RWPE1 (cell line): ENCODE results near the gene RASL11B.

ENCODE experiments used
- CTCF ChIA-PET: fragments of 350-600 bp; sonication (Branson Sonifier 250); formaldehyde crosslinking; extraction: SDS; loops from one replicate; lab custom pipeline; 2021; lab: Yijun Ruan, JAX
- POLR2A ChIA-PET: fragments of 400-600 bp; formaldehyde crosslinking; extraction: SDS; loops from one replicate; lab custom pipeline; 2020; ENCODE audit warnings: antibody characterized with exemption; ENCODE audit not compliant: low non-redundant PET; lab: Yijun Ruan, JAX
- DNase-seq: peaks from one replicate; pipeline ENCODE4 v3.0.0; 2012; ENCODE audit warnings: low spot score
- H3K27ac ChIP-seq: fragments of 450-650 bp; 2 replicates; pipeline ENCODE4 v1.5.1; 2017
- TF ChIP-seq, protein P1 (sequence below): fragments of 450-650 bp; conservative IDR thresholded peaks from 2 replicates; pipeline ENCODE4 v1.5.1; 2017; ENCODE audit warnings: low read depth, mild to moderate bottlenecking

Gene RASL11B

GRCh38 chr4:52867163-52867562, 5.0 kb downstream of the RASL11B start:
- POLR2A ChIA-PET: no interaction called here
- H3K27ac ChIP-seq: no peak overlapping the region
- no peak for DNase-seq
- TF ChIP-seq, protein P1, sequence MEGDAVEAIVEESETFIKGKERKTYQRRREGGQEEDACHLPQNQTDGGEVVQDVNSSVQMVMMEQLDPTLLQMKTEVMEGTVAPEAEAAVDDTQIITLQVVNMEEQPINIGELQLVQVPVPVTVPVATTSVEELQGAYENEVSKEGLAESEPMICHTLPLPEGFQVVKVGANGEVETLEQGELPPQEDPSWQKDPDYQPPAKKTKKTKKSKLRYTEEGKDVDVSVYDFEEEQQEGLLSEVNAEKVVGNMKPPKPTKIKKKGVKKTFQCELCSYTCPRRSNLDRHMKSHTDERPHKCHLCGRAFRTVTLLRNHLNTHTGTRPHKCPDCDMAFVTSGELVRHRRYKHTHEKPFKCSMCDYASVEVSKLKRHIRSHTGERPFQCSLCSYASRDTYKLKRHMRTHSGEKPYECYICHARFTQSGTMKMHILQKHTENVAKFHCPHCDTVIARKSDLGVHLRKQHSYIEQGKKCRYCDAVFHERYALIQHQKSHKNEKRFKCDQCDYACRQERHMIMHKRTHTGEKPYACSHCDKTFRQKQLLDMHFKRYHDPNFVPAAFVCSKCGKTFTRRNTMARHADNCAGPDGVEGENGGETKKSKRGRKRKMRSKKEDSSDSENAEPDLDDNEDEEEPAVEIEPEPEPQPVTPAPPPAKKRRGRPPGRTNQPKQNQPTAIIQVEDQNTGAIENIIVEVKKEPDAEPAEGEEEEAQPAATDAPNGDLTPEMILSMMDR: no peak
- CTCF ChIA-PET: interaction anchor here (0.6 to 0.8 kb wide), 2 partner anchors 23 to 145 kb away, joined by 3 read pairs; no protein-coding TSS in a partner anchor

- TF ChIP-seq, protein P1: no peak
- CTCF ChIA-PET: interaction anchor here (0.8 kb wide), 1 partner anchor 146 kb away, joined by 3 read pairs; no protein-coding TSS in a partner anchor
- POLR2A ChIA-PET: no interaction called here
- no peak for DNase-seq
- H3K27ac ChIP-seq: no peak overlapping the region
These were observed 6.0 kb downstream of the RASL11B start for GRCh38 chr4:52868133-52868532.

- DNase-seq: no peak
- ChIA-PET POLR2A (no interaction called here), CTCF (no interaction called here)
- TF ChIP-seq, protein P1: no peak
- no peak overlapping the region for H3K27ac ChIP-seq
These were observed 7.1 kb downstream of the RASL11B start for GRCh38 chr4:52869196-52869595.

DNA sequence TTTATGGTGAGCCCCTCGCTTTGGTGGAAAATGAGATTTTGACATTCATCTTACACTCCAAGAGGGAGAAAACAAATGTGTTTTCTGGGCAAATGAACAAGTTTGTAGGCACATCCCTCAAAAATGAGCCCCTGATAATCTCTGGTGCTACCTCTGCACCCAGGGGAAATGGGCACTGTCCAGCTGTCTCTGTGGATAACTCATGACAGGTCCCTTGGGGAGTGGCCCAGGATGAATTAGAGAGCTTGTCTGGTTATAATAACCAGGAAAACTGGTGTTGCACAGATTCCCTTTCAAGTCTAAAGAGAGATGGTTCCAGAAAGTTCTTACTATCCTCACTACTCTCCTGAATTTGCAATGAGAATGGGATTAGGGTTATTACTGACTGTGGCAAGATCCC, 7.5 kb downstream of the RASL11B start:
- DNase-seq: no peak
- POLR2A ChIA-PET: no interaction called here
- H3K27ac ChIP-seq: no peak overlapping the region
- CTCF ChIA-PET: no interaction called here
- TF ChIP-seq, protein P1: no peak

DNA sequence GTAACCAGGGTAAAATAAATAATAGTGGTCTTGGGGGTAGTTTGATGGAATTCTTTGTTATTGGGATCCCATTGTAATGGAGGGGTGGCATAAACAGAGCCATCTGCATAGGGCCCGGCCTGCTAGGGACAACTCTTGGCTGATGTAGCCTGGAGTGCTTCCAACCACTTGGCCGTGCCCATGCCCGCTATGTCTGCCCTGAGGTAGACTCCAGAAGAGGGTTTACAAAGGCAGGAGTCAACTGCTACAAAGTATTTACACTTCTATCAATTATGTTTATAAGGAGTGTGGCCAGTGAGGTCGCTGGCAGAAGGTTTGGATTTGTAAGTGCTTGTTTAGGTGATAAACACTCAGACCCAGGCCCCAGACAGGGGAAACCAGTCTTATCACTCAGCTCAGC, 8.1 kb downstream of the RASL11B start:
- DNase-seq: no peak
- TF ChIP-seq, protein P1: no peak
- POLR2A ChIA-PET: no interaction called here
- no peak overlapping the region for H3K27ac ChIP-seq
- CTCF ChIA-PET: no interaction called here

DNA sequence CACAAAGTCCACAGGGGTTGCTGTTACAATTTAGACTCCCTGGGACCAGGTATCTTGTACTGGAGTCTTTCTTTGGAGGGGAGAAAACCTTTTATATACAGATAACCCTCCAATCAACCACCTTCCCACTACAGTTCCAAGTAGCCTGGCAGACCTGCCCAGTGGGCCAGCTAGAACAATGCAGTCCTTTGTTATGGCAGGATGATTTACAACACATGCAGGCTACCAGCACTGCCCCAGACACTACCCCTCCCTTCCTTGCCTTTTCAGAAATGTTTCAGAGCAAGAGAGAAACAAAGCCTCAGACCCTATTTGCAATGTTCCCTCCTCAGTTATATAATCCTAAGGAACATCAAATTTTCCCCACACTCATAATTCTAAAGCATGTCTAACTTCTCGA, 11.1 kb downstream of the RASL11B start:
- TF ChIP-seq, protein P1: no peak
- no peak overlapping the region for H3K27ac ChIP-seq
- ChIA-PET POLR2A (no interaction called here), CTCF (no interaction called here)
- no peak for DNase-seq
